Peyer's patch (tissue), 4 donors: Measurements from ENCODE around the gene PYDC1.

Experiments
- CTCF ChIP-seq, 6 experiments: fragments of 450-650 bp in 4 of 6; fragments of 200-600 bp in 2 of 6; sonication (generic) in 1 of 6; IDR thresholded peaks; one replicate each; pipeline ENCODE4 v1.5.1; 2017 to 2019; ENCODE audit warnings: antibody characterized with exemption in 6 of 6, mild to moderate bottlenecking in 3 of 6, moderate library complexity in 1 of 6
- POLR2A ChIP-seq, 2 donors: fragments of 450-650 bp; IDR thresholded peaks; one replicate each; pipeline ENCODE4 v1.5.1; 2017; ENCODE audit warnings: antibody characterized with exemption in 2 of 2, mild to moderate bottlenecking in 2 of 2, moderate library complexity in 2 of 2

- TF ChIP-seq CTCF (IDR thresholded peaks at IDR 0.05) (no peak), POLR2A (IDR thresholded peaks at IDR 0.05) (no peak)
Observed at GRCh38 chr16:31216422-31217135, at the start of gene PYDC1.
